Amniotic epithelial cell (primary cell): ENCODE data around the gene DESI2.

ENCODE experiments used
- DNase-seq: peaks from one replicate; pipeline ENCODE4 v3.0.0-alpha.2; 2010; ENCODE audit warnings: low read depth

Gene DESI2

GRCh38 chr1:244755673-244756072, 102.7 kb downstream of the DESI2 start:
- DNase-seq = no peak

- peak; percentile 17 for DNase-seq
These were observed 104.4 kb downstream of the DESI2 start for GRCh38 chr1:244757091-244757939.
